ENCODE results near the gene FOXE3.

Gene FOXE3

GRCh38 chr1:47409311-47410067 lies 6.6 kb upstream of the FOXE3 start:
- TF ChIP-seq CTCF (IDR thresholded peaks at IDR 0.05; ENCODE audit: control insufficient read depth, extremely low read depth, insufficient read depth) = no peak
- H3K4me3 ChIP-seq (ENCODE audit: low read depth, low read length) = no peak overlapping the region
- no peak for DNase-seq (ENCODE audit: low read depth)

GRCh38 chr1:47410068-47410455 lies 6.0 kb upstream of the FOXE3 start:
- no peak for DNase-seq (ENCODE audit: low read depth)
- H3K4me3 ChIP-seq (ENCODE audit: low read depth, low read length) = no peak overlapping the region
- TF ChIP-seq CTCF (IDR thresholded peaks at IDR 0.05; ENCODE audit: control insufficient read depth, extremely low read depth, insufficient read depth) = no peak

- TF ChIP-seq CTCF (IDR thresholded peaks at IDR 0.05; ENCODE audit: control insufficient read depth, extremely low read depth, insufficient read depth) = no peak
- DNase-seq (ENCODE audit: low read depth) = no peak
- no peak overlapping the region for H3K4me3 ChIP-seq (ENCODE audit: low read depth, low read length)
These were observed 4.6 kb upstream of the FOXE3 start for GRCh38 chr1:47411436-47411835.

DNA sequence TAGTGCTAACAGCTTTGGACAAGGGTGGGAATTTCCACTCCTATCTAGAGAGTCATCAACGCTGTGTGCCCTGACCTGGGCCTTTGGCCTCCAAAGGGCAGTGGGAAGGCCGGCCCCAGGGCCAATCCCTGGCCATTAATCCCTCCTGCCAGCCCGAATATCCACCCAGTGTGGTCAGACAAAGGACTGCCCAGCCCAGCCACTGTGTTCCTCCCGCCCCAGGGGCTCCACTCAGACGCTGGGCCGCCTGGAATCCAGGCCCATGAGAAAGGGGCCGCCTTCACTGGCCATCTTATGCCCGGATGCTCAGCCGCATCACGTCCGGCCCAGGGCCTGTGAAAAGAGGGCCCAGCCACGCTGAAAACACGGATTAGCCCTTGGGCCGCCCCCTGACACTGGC lies 3.6 kb upstream of the FOXE3 start:
- TF ChIP-seq CTCF (IDR thresholded peaks at IDR 0.05; ENCODE audit: control insufficient read depth, extremely low read depth, insufficient read depth) = no peak
- H3K4me3 ChIP-seq (ENCODE audit: low read depth, low read length) = no peak overlapping the region
- DNase-seq (ENCODE audit: low read depth) = no peak

- DNase-seq (ENCODE audit: low read depth) = no peak
- no peak overlapping the region for H3K4me3 ChIP-seq (ENCODE audit: low read depth, low read length)
- no peak for TF ChIP-seq CTCF (IDR thresholded peaks at IDR 0.05; ENCODE audit: control insufficient read depth, extremely low read depth, insufficient read depth)
These were observed 459 bp downstream of the FOXE3 start for GRCh38 chr1:47416319-47417169.

DNA sequence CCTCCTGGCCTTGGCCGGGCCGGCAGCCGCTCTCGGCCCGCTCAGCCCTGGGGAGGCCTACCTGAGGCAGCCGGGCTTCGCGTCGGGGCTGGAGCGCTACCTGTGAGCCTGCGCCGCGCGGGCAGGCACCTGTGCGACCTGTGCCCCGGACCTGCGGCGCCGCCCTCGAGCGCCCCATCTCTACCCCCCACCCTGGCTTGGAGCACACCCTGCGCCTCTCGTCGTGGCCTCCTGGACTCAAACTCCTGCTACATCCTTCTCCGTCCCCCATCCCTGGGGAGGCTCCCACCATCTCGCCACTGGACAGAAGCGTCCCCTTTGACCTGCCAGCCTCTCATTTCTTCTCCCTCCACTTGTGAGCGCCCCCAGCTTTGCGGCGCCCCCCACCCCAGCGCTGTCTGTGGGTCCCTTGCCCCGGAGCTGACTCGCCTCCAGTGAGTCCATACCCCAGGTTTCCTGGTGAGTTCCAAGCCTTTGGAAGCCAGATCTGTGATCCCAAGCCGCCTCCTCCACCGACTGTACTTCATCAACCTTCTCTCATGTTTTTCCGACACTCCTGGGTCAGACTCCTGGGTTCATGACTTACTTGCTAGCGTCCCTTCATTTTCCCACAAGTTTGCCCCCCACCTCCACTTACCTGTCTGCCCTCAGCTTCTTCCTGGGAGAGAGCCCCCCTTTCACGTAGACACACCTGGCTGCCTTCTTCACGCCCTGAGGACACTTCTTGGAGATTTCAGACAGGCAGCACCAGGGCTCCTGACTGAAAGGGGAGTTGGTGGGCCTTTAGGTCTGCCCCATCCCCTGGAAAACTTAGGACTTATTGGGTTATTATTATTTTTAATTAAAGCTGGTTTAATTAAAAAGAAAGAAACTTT lies 1.3 kb downstream of the FOXE3 start:
- DNase-seq (ENCODE audit: low read depth) = no peak
- H3K4me3 ChIP-seq (ENCODE audit: low read depth, low read length) = no peak overlapping the region
- no peak for TF ChIP-seq CTCF (IDR thresholded peaks at IDR 0.05; ENCODE audit: control insufficient read depth, extremely low read depth, insufficient read depth)

All from LNCaP clone FGC (cell line).